ENCODE data around the gene NAP1L5. TPM values are rescaled to one million over a fixed set of nuclear protein-coding genes. Genes with fewer than 3 reads are reported as not detected.

Gene NAP1L5
- polyA plus RNA-seq, 2 of the 4 experiments (the other 2 are of a cell fraction): 2.4 to 3.0 TPM

- CTCF ChIA-PET: interaction anchor here (0.7 to 3.4 kb wide), 7 partner anchors 30 to 475 kb away, joined by 3 to 29 read pairs (median 4); no protein-coding TSS in a partner anchor
- FAIRE-seq: no peak
Measured at GRCh38 chr4:88705223-88705622, 7.6 kb upstream of the NAP1L5 start.

GRCh38 chr4:88702782-88703181 lies 5.2 kb upstream of the NAP1L5 start:
- POLR2A ChIA-PET: no interaction called here
- no peak for ATAC-seq
- no peak overlapping the region for H3K4me3 ChIP-seq
- FAIRE-seq: no peak
- H3K27ac ChIP-seq: no peak overlapping the region
- H3K4me2 ChIP-seq: no peak overlapping the region
- no peak for DNase-seq (ENCODE audit: low read depth in 1 of 2, low spot score in 1 of 2)
- TF ChIP-seq GATA3 (IDR thresholded peaks at IDR 0.05; ENCODE audit: borderline replicate concordance): no peak
- TF ChIP-seq PBX3 (IDR thresholded peaks at IDR 0.05): no peak
- no peak for TF ChIP-seq CHD2 (IDR thresholded peaks at IDR 0.05; ENCODE audit: low read length, partially characterized antibody)
- TF ChIP-seq CBX2 (IDR thresholded peaks at IDR 0.05; ENCODE audit: borderline replicate concordance, low read depth): no peak
- TF ChIP-seq HEYL (CRISPR knock-in tag; IDR thresholded peaks at IDR 0.05): no peak
- TF ChIP-seq ATOH8 (CRISPR knock-in tag; IDR thresholded peaks at IDR 0.05; ENCODE audit: low read depth): no peak
- TF ChIP-seq NFE2L2 (conservative IDR thresholded peaks at IDR 0.05; ENCODE audit: low read length): no peak
- TF ChIP-seq POLR2A (IDR thresholded peaks at IDR 0.05; ENCODE audit: low read length): no peak
- TF ChIP-seq MAFK (IDR thresholded peaks at IDR 0.05; ENCODE audit: partially characterized antibody): no peak
- TF ChIP-seq HOXB13 (CRISPR knock-in tag; IDR thresholded peaks at IDR 0.05; ENCODE audit: low read depth): no peak
- H3K4me1 ChIP-seq: peaks cover 10% of the 10 kb centered on the region
- WGBS (ENCODE audit: missing lambda C conversion rate): 87% methylated on average over 2 of the region's 2 CpGs
- CTCF ChIA-PET: interaction anchor here (0.8 to 2.0 kb wide), 3 partner anchors 29 to 321 kb away, joined by 3 to 9 read pairs (median 5); no protein-coding TSS in a partner anchor
- no peaks in the 10 kb centered on the region for H3K9me3 ChIP-seq

More at GRCh38 chr4:88705223-88705622, 7.6 kb upstream of the NAP1L5 start:
- Histone ChIP-seq H3K4me2 (no peak overlapping the region), H3K4me3 (no peak overlapping the region), H3K27ac (no peak overlapping the region), H3K9me3 (no peaks in the 10 kb centered on the region), H3K4me1 (peaks cover 10% of the 10 kb centered on the region)
- POLR2A ChIA-PET: no interaction called here
- TF ChIP-seq HOXB13 (CRISPR knock-in tag; IDR thresholded peaks at IDR 0.05; ENCODE audit: low read depth): no peak
- TF ChIP-seq SMC3 (IDR thresholded peaks at IDR 0.05): no peak
- TF ChIP-seq ELK1 (IDR thresholded peaks at IDR 0.05; ENCODE audit: low read depth, low read length): no peak
- no peak for TF ChIP-seq RFX5 (IDR thresholded peaks at IDR 0.05)
- no peak for TF ChIP-seq RARB (CRISPR knock-in tag; IDR thresholded peaks at IDR 0.05)
- ATAC-seq (no peak), DNase-seq (ENCODE audit: low read depth in 1 of 2, low spot score in 1 of 2) (no peak)

GRCh38 chr4:88698519-88698918 lies 890 bp upstream of the NAP1L5 start:
- POLR2A ChIA-PET: no interaction called here
- WGBS (ENCODE audit: missing lambda C conversion rate): 95% methylated on average over 3 of the region's 7 CpGs

More at GRCh38 chr4:88698519-88698918, 890 bp upstream of the NAP1L5 start:
- no peaks in the 10 kb centered on the region for H3K9me3 ChIP-seq
- no peaks in the 10 kb centered on the region for H3K4me1 ChIP-seq
- ATAC-seq: no peak
- no peak for FAIRE-seq
- TF ChIP-seq MYC (IDR thresholded peaks at IDR 0.05; ENCODE audit: borderline replicate concordance, low read length) (no peak), ATOH8 (CRISPR knock-in tag; IDR thresholded peaks at IDR 0.05; ENCODE audit: low read depth) (no peak), FOSB (CRISPR knock-in tag; IDR thresholded peaks at IDR 0.05) (no peak), PBX3 (IDR thresholded peaks at IDR 0.05) (no peak), EHMT2 (IDR thresholded peaks at IDR 0.05; ENCODE audit: low read depth) (no peak), TFCP2L1 (CRISPR knock-in tag; IDR thresholded peaks at IDR 0.05) (no peak), FOXS1 (CRISPR knock-in tag; IDR thresholded peaks at IDR 0.05) (no peak)
- no peak overlapping the region for H3K4me2 ChIP-seq
- CTCF ChIA-PET: interaction anchor here (0.6 to 1.2 kb wide), 2 partner anchors 88 to 159 kb away, joined by 3 read pairs; no protein-coding TSS in a partner anchor
- H3K4me3 ChIP-seq: no peak overlapping the region
- H3K27ac ChIP-seq: no peak overlapping the region; a peak in 1 of 6 replicates
- no peak for DNase-seq (ENCODE audit: low read depth in 1 of 2, low spot score in 1 of 2)

Data from A549 (cell line).